ENCODE results near the gene MINK1.
"Not testable (repeated sequence)": the region's sequence is repeated elsewhere in the genome, so short reads cannot be mapped to it uniquely, and the experiment has no call there.

MINK1 gene

DNA sequence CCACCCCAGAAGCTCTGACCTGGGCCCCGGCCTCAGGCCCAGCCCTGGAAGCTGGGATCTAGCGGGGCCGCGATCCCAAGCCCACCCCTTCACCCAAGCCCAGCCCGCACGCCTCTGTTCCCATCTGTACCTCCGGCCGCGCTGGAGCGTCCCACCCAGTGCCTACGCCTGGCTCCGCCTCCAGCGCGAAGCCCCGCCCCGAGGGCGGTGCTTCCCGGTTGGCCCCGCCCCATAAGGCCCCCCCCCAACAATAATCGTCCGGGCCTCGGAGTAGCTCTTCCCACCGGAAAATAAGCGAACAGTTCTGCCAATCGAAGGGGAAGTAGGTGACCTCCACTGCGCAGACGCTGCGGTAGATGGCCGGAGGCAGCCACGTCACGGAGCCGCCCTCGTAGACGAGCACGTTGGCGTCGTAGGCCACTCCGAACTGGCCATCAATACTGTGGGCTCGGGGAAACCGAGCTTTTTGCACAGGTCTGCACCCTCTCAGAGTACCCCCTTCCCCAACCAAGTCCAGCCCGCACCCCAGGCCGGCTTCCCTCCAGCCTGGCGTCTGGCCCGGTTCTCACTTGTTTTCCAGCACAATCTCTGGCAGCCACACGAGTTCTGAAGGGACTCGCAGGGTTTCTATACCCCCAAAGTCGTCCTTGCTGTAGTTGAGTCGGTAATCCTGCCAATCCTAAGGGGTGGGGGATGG is 68.7 kb downstream of the MINK1 start:
- DNase-seq: no peak

DNA sequence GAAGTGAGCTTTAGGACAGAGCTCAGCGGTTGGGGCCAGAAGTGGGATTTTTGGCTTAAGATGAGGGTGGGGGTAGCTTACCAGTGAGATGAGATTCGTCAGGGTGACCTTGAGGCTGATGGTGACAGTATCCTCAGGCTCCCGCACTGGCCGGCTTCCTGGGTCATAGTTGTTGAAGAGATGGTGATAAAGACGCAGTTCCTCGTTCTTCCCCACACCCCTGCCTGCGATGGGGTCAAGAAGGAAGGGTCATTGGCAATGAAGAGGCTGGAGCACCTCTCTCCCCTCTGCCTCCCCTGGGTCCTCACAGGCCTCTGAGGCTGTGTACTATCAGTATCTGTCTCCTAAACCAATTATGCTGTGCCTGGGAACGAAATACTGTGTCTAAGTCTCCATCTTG is 69.4 kb downstream of the MINK1 start:
- DNase-seq: no peak

- DNase-seq: peak; percentile 76
These were observed 70.1 kb downstream of the MINK1 start, which contains the start of gene CHRNE for GRCh38 chr17:4903051-4903818. TSS of gene CHRNE (minus strand) at chr17:4903098. CDS start at chr17:4903063, 35 bp downstream.

DNA sequence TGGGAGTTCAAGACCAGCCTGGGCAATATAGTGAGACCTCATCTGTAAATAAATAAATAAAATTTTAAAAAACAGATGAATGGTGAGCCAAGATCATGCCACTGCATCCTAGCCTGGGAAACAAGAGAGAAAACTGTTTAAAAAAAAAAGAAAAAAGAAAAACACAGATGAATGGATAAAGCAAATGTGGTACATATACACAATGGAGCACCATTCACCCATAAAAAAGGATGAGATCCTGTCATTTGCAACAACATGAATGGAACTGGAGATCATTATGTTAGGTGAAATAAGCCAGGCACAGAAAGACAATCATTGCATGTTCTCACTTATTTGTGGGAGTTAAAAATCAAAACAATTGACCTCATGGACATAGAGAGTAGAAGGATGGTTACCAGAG is 73.5 kb downstream of the MINK1 start:
- DNase-seq: not testable (repeated sequence)

GRCh38 chr17:4908301-4908700 is 75.2 kb downstream of the MINK1 start:
- no peak for DNase-seq

- DNase-seq: peak; percentile 41
These were observed 75.8 kb downstream of the MINK1 start for GRCh38 chr17:4908711-4909496.

- no peak for DNase-seq
These were observed 80.9 kb downstream of the MINK1 start for GRCh38 chr17:4913994-4914393.

- not testable (repeated sequence) for DNase-seq
These were observed 81.4 kb downstream of the MINK1 start for GRCh38 chr17:4914551-4914950.

GRCh38 chr17:4919511-4920047 is 86.4 kb downstream of the MINK1 start:
- no peak for DNase-seq

- DNase-seq: no peak
These were observed 87.4 kb downstream of the MINK1 start for GRCh38 chr17:4920351-4921048.

- DNase-seq: no peak
These were observed 88.2 kb downstream of the MINK1 start for GRCh38 chr17:4921320-4921719.

DNA sequence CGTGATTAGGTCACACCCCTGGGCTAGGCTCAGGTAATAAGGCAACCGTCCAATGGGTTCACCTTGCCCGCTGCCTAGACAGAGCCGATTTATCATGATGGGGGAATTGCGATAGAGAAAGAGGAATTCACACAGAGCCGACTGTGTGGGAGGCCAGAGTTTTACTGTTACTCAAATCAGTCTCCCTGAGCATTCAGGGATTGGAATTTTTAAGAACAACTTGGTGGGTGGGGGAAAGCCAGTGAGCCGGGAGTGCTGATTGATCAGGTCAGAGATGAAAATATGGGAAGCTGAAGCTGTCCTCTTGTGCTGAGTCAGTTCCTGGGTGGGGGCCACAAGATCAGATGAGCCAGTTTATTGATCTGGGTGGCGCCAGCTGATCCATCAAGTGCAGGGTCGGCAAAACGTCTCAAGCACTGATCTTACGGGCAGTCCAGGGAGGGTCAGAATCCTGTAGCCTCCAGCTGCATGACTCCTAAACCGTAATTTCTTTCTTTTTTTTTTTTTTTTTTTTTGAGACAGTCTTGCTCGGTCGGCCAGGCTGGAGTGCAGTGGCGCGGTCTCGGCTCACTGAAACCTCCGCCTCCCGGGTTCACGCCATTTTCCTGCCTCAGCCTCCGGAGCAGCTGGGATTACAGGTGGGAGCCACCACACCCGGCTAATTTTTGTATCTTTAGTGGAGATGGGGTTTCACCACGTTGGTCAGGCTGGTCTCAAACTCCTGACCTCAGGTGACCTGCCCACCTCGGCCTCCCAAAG is 93.6 kb downstream of the MINK1 start:
- DNase-seq: not testable (repeated sequence)

DNA sequence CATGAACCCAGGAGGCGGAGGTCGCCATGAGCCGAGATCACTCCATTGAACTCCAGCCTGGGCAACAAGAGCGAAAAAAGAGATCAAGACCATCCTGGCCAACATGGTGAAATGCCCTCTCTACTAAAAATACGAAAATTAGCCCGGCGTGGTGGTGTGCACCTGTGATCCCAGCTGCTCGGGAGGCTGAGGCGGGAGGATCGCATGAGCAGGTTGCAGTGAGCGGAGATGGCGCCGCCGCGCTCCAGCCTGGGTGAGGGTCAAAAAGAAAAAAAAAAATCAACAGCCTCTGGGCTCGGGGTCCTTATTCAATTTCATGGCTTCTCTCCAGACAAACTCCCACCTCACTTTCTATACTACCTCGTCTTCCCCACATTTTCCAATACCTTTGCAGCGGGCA is 95.7 kb downstream of the MINK1 start:
- DNase-seq: no peak

DNA sequence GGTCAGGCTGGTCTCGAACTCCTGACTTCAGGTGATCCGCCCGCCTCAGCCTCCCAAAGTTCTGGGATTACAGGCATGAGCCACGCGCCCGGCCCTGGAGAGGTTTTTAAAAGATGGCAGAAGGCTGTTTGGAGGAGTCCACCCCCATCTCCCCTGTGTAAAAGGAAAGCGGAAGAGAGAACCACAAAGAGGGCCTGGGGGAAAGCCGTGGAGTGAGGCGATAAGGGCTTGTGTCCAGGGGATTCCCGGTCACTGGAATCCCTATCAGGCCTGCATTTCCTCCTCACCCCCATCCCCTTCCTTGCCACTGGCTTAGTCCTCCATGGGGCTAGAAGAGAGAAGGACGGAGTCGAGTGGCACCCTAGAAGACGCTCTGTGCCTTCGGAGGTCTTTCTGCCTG is 98.8 kb downstream of the MINK1 start, which contains the start of gene GP1BA:
Gene GP1BA, plus strand, starts transcription at position 315 of the 400 bp plus-strand sequence. CDS start 328 bp downstream, outside the sequence.
- DNase-seq: no peak

- DNase-seq: no peak
These were observed 99.6 kb downstream of the MINK1 start for GRCh38 chr17:4932756-4933155.

GRCh38 chr17:4933646-4934045 is 100.5 kb downstream of the MINK1 start:
- no peak for DNase-seq

DNA sequence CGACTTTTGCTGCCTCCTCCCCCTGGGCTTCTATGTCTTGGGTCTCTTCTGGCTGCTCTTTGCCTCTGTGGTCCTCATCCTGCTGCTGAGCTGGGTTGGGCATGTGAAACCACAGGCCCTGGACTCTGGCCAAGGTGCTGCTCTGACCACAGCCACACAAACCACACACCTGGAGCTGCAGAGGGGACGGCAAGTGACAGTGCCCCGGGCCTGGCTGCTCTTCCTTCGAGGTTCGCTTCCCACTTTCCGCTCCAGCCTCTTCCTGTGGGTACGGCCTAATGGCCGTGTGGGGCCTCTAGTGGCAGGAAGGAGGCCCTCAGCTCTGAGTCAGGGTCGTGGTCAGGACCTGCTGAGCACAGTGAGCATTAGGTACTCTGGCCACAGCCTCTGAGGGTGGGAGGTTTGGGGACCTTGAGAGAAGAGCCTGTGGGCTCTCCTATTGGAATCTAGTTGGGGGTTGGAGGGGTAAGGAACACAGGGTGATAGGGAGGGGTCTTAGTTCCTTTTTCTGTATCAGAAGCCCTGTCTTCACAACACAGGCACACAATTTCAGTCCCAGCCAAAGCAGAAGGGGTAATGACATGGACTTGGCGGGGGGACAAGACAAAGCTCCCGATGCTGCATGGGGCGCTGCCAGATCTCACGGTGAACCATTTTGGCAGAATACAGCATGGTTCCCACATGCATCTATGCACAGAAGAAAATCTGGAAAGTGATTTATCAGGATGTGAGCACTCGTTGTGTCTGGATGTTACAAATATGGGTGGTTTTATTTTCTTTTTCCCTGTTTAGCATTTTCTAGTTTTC is 101.2 kb downstream of the MINK1 start:
- no peak for DNase-seq

GRCh38 chr17:4935650-4936049 is 102.5 kb downstream of the MINK1 start:
- DNase-seq: no peak

GRCh38 chr17:4936436-4936835 is 103.3 kb downstream of the MINK1 start:
- DNase-seq: no peak

- DNase-seq: no peak
These were observed 104.4 kb downstream of the MINK1 start for GRCh38 chr17:4937553-4937952.

- DNase-seq: no peak
These were observed 104.9 kb downstream of the MINK1 start for GRCh38 chr17:4938069-4938491.

Data from NCI-H2171 (cell line).